Activated gamma-delta T cell treated with anti-CD3 and anti-CD28 coated beads, Interleukin-2, amount 50 U/mL, for 16 hours (primary cell): ENCODE data around the gene POLR2H.
A peak's percentile ranks its signal among the peaks of the same experiment; 100 is the strongest.
"Not testable (repeated sequence)": the region's sequence is repeated elsewhere in the genome, so short reads cannot be mapped to it uniquely, and the experiment has no call there.

Experiments used
- DNase-seq: peaks from one replicate; pipeline ENCODE4 v3.0.0-alpha.2; 2020; ENCODE audit warnings: low read depth

POLR2H gene

GRCh38 chr3:184335661-184336546, 25.6 kb upstream of the POLR2H start:
- peak; percentile 69 for DNase-seq

GRCh38 chr3:184336547-184337398, 24.7 kb upstream of the POLR2H start:
- no peak for DNase-seq

GRCh38 chr3:184337399-184337714, 24.2 kb upstream of the POLR2H start, which contains the start of gene FAM131A:
FAM131A (plus strand) TSS chr3:184337600; CDS start chr3:184337631, 31 bp downstream.
- no peak for DNase-seq

DNA sequence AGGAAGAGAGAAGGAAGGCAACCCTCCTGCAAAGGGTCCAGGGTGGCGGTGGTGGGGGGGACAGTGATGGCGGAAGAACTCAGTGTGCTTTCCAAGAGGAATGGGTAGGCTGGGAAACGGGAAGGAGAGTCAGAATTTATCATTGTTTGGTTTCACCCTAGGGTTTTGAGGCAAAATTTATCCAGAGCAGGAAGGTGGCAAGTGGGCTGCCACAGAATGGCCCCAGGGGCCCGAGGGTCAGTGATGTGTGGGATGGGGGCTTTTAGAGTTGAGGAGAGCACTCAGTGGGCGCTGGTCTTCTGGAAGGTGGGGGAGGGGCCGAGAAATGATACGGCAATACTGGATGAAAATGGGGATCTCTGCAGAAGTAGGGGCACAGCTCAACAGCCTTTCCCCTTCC, 23.5 kb upstream of the POLR2H start:
- DNase-seq: no peak

DNA sequence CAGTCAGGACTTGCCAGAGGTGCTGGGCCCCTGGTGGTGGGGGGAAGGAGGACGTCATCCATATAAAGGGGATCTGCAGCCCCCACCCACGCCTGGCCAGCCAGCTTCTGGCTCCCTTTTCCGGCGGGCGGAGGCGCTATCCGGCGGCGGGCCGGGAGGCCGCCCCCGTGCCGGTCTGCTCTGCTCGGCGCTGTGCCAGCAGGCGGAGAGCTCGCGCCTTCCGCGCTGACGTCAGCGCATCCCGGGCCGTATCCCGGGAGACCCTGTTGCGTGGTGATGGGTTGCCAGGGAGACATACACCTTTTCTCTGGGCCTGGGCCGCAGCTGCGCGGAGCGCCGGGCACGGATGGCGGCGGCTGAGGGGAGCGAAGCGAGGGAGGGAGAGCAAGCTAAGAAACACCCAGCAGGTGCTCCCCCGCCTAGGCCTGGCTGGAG, 23.0 kb upstream of the POLR2H start:
- no peak for DNase-seq

- no peak for DNase-seq
Measured at GRCh38 chr3:184339001-184339400, 22.5 kb upstream of the POLR2H start.

DNA sequence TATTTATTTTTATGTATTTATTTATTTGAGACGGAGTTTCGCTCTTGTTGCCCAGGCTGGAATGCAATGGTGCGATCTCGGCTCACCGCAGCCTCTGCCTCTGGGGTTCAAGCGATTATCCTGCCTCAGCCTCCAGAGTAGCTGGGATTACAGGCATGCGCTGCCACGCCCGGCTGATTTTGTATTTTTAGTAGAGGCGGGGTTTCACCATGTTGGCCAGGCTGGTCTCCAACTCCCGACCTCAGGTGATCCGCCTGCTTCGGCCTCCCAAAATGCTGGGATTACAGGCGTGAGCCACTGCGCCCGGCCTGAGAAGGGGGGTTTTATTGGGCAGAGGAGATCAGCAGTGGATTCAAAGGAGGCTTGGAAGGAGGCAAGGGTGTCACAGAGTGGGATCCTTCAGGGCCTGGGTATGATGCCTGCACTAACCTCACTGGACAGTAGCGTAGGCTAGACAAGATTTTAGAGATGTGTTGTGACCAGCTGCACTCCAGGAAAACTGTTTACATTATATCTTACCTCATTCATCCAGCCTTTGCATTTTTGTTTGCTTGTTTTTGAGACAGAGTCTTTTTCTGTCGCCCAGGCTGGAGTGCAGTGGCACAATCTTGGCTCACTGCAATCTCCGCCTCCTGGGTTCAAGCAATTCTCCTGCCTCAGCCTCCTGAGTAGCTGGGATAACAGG, 21.9 kb upstream of the POLR2H start:
- DNase-seq: not testable (repeated sequence)

DNA sequence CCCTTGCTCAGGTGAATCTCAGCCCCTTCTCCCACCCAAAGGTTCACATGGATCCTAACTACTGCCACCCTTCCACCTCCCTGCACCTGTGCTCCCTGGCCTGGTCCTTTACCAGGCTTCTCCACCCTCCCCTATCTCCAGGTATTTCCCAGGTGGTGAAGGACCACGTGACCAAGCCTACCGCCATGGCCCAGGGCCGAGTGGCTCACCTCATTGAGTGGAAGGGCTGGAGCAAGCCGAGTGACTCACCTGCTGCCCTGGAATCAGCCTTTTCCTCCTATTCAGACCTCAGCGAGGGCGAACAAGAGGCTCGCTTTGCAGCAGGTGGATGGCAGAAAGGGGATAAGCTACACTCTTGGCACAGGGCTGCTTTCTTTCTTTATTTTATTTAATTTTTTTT, 19.6 kb upstream of the POLR2H start:
- DNase-seq: no peak

DNA sequence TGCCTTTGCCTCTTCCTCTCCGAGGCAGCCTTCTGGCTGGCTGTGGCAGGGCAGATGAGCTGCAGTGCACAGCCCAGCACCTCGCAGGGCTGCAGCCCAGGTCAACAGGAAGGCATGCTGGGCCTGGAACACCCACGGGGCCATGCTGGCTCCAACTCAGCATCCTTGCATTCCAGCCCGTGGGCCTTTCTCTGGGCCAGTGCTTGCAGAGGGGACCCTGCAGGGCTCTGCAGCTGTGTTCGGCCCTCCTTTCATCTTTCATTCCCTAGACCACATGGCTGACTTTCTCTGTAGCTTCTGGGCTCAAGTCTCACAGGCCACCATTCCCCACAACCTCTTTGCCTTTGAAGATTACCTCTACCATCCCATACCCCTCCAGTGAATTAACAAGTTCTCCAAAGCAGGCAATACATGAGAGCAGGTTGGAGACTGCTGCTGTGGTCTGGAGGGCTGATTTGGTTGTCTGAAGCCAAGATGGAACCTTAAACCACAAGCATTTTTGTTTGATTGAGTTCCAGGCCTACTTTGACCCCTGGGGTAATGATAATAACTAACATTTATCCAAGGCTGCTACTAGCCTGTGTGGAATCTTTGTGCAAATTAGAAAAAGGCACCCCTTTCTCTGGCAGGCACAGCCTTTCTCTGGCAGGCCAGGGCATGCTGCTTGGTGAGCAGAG, 18.2 kb upstream of the POLR2H start:
- no peak for DNase-seq

GRCh38 chr3:184344579-184345316, 16.8 kb upstream of the POLR2H start:
- DNase-seq: no peak

- DNase-seq: no peak
Measured at GRCh38 chr3:184345317-184346144, 16.0 kb upstream of the POLR2H start.

DNA sequence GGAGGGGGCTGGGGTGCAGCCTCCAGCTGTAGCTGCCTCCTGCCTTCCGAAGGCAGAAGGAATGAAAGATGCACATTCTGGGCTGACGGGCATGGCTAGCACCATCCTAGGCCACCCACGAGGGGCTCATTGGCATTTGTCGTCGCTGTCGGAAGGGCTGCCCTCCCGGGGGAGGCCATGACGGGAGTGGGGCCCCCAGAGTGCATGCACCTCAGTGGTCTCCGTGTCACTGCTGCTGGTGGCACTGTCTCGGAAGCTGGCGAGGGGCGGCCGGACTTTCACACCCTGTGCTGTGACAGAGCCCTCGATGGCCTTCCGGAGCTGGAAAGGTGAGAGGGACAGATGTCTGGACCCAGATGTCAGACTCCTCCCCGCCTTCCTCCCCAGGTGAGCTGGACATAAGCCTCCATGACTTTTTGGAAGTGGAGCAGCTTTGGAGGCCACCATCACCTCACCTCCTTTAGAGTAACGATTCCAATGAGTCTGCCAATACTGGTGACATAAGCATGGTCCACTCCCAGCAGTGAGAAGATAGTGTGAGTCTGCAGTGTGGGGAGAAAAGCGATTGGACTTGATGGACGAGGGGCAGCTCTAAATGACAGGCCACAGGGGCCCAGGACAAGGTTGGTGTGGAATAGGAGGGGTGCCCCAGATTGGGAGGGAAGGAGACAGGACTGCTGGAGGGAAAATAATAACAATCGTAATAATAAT, 14.9 kb upstream of the POLR2H start:
- no peak for DNase-seq

DNA sequence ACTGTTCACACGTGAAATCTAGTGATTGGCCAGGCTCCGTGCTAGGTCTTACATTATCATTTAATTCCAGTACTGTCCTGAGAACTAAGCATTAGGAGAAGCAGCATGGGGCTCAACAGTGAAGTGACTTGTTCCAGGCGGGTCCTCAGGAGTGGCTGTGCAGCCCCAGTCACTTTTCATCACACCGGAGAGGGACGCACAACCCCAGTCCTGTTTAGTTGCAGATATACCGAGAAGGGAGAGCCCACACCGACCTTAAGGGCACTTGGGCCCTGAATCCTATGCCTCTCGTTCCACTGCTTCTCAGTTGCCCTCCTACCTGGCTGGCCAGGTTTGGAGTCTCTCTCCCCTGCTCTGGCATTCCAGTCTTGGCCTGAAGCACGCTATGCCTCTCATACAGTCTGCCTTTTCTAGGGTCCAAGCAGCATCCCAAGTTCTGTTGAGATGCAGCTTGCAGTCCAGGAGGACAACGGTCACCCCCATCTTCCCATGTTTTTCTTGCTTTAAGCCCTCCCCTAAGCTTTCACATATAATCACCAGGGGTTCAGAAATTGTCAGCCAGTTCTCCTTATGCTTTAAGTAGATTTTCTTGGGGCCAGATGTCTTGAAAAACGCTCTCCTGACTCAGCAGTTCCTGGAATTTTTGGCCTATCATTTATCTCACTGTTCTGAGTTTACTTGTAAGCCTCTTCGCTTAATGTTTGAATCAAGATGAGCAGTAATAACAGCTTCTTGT, 14.0 kb upstream of the POLR2H start:
- no peak for DNase-seq

DNA sequence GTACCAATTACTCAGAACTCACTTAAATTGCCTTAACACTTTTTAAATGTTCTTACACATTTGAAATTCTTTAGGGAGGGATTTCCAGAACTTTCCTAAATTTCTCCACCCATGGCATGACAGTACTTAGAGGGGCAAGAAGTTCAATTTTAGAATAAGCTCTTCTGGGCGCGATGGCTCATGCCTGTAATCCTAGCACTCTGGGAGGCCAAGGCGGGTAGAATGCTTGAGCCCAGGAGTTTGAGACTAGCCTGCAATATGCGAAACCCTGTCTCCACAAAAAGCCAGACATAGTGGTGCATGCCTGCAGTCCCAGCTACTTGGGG, 13.5 kb upstream of the POLR2H start:
- DNase-seq: no peak

DNA sequence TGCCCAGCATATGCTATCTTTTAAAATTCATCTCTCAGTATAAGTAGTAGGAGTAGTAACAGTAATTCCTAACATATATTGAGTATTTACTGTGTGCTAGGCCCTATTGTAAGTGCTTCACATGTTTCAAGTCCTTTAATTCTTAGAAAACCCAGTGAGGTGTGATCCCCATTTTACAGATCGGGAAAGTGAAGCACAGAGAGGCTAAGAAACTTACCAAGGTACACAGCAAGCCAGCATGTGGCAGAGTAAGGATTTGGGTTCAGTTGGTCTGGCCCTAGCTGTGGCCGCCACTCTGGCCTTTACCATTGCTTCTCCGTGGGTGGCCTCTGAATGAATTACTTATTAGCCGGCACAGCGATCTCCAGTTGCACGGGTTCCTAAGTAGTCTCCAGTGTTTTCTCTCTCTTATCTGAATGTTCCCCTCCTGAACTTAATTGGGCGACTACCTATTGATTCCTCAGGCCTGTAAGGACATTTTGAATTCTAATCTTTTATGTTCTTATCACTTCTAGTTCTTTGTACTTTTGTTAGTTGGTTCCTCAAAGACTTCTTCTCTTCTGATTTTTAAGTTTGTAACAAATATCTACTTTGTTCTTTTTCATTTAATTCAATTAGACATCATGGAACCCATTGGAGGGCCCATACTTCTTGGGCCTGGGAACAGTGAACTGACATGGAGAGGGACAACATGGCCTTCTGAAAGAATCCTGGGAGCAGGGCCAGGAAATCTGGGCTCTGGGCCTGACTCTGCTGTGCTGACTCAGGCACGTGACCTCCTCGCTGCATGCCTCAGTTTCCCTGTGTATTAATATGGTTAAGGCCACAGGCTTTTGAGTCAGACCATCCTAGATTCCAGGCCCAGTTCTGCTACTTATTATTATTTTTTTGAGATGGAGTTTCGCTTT, 11.7 kb upstream of the POLR2H start:
- no peak for DNase-seq

GRCh38 chr3:184350618-184351017, 10.9 kb upstream of the POLR2H start:
- DNase-seq: no peak

GRCh38 chr3:184351511-184352148, 9.9 kb upstream of the POLR2H start:
- DNase-seq: no peak
